Lower lobe of right lung (tissue), 2 donors: ENCODE measurements around the gene GLYATL1. TPM values are rescaled to one million over a fixed set of nuclear protein-coding genes. Genes with fewer than 3 reads are reported as not detected.

Experiments
- ATAC-seq, 2 donors: fragments of 200-7000 bp; cut with Tn5 transposase; one replicate each; pipeline ENCODE4 v1.9.1; 2020 to 2022; ENCODE audit warnings: mild to moderate bottlenecking in 2 of 2, moderate library complexity in 2 of 2
- DNase-seq: peaks from one replicate; pipeline ENCODE4 v3.0.0-alpha.2; 2020
- H3K27ac ChIP-seq: fragments of 200-600 bp; one replicate; pipeline ENCODE4 v1.8.0; 2022
- H3K27me3 ChIP-seq: fragments of 200-600 bp; one replicate; pipeline ENCODE4 v1.8.0; 2022; ENCODE audit warnings: low read depth
- H3K36me3 ChIP-seq: fragments of 200-600 bp; one replicate; pipeline ENCODE4 v1.8.0; 2022; ENCODE audit warnings: mild to moderate bottlenecking
- H3K4me1 ChIP-seq: fragments of 200-600 bp; one replicate; pipeline ENCODE4 v1.8.0; 2022
- H3K4me3 ChIP-seq: fragments of 200-600 bp; one replicate; pipeline ENCODE4 v1.8.0; 2022; ENCODE audit warnings: mild to moderate bottlenecking
- H3K9me3 ChIP-seq: fragments of 200-600 bp; one replicate; pipeline ENCODE4 v1.8.0; 2022
- CTCF ChIP-seq: fragments of 200-600 bp; IDR thresholded peaks from one replicate; pipeline ENCODE4 v1.8.0; 2022; ENCODE audit warnings: antibody characterized with exemption, mild to moderate bottlenecking
- intact Hi-C: fragments of 100-400 bp; cut with DNase I; formaldehyde crosslinking; loops from one replicate; pipeline ENCODE4 v1.11.0; 2022
- total RNA-seq: library from RNA; stranded (reverse); fragmentation: NEBNext Ultra II Directional; extraction: Animal tissue kit (Norgen Biotek cat#: 25700); gene quantifications from one replicate; pipeline ENCODE4 v1.2.1, GENCODE V29; 2021
- donor health status: DM: no; HTN: yes; CAD: no; lungs with severe emphysema.

Gene GLYATL1
- total RNA-seq, 1 donor from 2014 or later = not detected

- TF ChIP-seq CTCF = no peak
- H3K36me3 ChIP-seq = no peaks in the 10 kb centered on the region
These were observed 24.3 kb upstream of the GLYATL1 start for GRCh38 chr11:58914821-58915543.

DNA sequence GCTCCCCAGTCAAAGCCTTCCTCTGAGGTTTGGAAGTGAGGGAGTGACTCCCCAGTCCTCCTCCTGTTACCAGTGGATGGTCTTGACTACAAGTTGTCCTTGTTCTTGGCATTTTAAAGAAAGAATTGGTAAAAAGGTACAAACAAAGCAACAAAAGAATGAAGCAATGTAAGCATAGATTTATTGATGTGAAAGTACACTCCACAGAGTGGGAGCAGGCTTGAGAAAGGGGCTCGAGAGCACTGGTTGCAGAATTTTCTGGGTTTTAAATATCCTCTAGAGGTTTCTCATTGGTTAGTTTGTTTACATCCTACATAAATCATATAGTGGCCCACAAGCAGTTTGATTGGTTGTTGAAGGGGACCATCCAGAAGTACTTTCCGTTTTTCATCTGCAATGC, 22.7 kb upstream of the GLYATL1 start:
- intact Hi-C loops = no loop called here
- H3K27me3 ChIP-seq = no peaks in the 10 kb centered on the region
- no peak for ATAC-seq
- DNase-seq = no peak
- TF ChIP-seq CTCF = no peak
- H3K4me1 ChIP-seq = no peaks in the 10 kb centered on the region
- peaks cover 19% of the 10 kb centered on the region for H3K9me3 ChIP-seq
- no peak overlapping the region for H3K27ac ChIP-seq
- H3K4me3 ChIP-seq = no peak overlapping the region
- no peaks in the 10 kb centered on the region for H3K36me3 ChIP-seq

More at GRCh38 chr11:58914821-58915543, 24.3 kb upstream of the GLYATL1 start:
- ATAC-seq (no peak), DNase-seq (no peak)
- Histone ChIP-seq H3K27ac (no peak overlapping the region), H3K4me3 (no peak overlapping the region), H3K27me3 (no peaks in the 10 kb centered on the region), H3K9me3 (peaks cover 19% of the 10 kb centered on the region), H3K4me1 (no peaks in the 10 kb centered on the region)
- intact Hi-C loops = no loop called here

- no peaks in the 10 kb centered on the region for H3K36me3 ChIP-seq
- DNase-seq (no peak), ATAC-seq (no peak)
- H3K4me3 ChIP-seq = no peak overlapping the region
- no peaks in the 10 kb centered on the region for H3K4me1 ChIP-seq
- intact Hi-C loops = no loop called here
- H3K9me3 ChIP-seq = peaks cover 19% of the 10 kb centered on the region
- no peak for TF ChIP-seq CTCF
- no peaks in the 10 kb centered on the region for H3K27me3 ChIP-seq
- no peak overlapping the region for H3K27ac ChIP-seq
These were observed 22.0 kb upstream of the GLYATL1 start for GRCh38 chr11:58917159-58917783.

DNA sequence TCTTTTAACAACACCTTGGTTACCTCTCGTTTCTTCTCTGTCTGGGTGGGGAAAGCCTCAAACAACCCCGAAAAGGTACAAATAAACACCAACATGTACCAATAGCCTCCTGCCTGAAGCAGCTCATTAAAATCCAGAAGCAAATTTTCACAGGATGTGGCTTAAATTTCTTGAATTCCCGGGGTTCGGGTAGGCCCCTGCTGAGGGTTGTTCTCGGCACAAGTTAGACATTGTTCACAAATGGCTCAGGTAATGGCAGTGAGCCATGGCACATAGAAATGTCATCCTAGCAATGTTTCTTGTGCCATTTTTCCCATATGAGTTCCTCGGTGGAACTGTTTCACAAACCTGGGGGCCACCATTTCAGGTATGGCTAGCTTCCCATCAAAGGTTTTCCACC, 19.7 kb upstream of the GLYATL1 start:
- no peak for DNase-seq
- peaks cover 3% of the 10 kb centered on the region for H3K27me3 ChIP-seq
- intact Hi-C loops = no loop called here
- no peak overlapping the region for H3K4me3 ChIP-seq
- H3K36me3 ChIP-seq = no peaks in the 10 kb centered on the region
- ATAC-seq = no peak
- no peak for TF ChIP-seq CTCF
- H3K4me1 ChIP-seq = no peaks in the 10 kb centered on the region
- H3K9me3 ChIP-seq = peaks cover 19% of the 10 kb centered on the region
- no peak overlapping the region for H3K27ac ChIP-seq

- no peak for ATAC-seq
- DNase-seq = no peak
- no peak for TF ChIP-seq CTCF
- no peak overlapping the region for H3K4me3 ChIP-seq
- intact Hi-C loops = no loop called here
- H3K4me1 ChIP-seq = no peaks in the 10 kb centered on the region
- peaks cover 3% of the 10 kb centered on the region for H3K27me3 ChIP-seq
- H3K27ac ChIP-seq = no peak overlapping the region
- H3K9me3 ChIP-seq = peaks cover 19% of the 10 kb centered on the region
- no peaks in the 10 kb centered on the region for H3K36me3 ChIP-seq
These were observed 19.3 kb upstream of the GLYATL1 start for GRCh38 chr11:58919980-58920379.
